Progenitor cell of endocrine pancreas (in vitro differentiated cells): ENCODE results near the gene CFHR3. TPM values are rescaled to one million over a fixed set of nuclear protein-coding genes. Genes with fewer than 3 reads are reported as not detected.

ENCODE experiments used
- DNase-seq: peaks from one replicate; pipeline ENCODE4 v3.0.0; 2021; ENCODE audit warnings: low spot score; ENCODE audit not compliant: unreplicated experiment
- H3K27ac Mint-ChIP-seq: 2 replicates; pipeline ENCODE4 v1.8.0; 2021; ENCODE audit warnings: mild to moderate bottlenecking, moderate library complexity, mixed read lengths
- H3K27me3 Mint-ChIP-seq: 2 replicates; pipeline ENCODE4 v1.8.0; 2021; ENCODE audit warnings: mixed read lengths
- H3K36me3 Mint-ChIP-seq: 2 replicates; pipeline ENCODE4 v1.8.0; 2022; ENCODE audit warnings: mixed read lengths; ENCODE audit not compliant: insufficient read depth
- H3K4me1 Mint-ChIP-seq: 2 replicates; pipeline ENCODE4 v1.8.0; 2021; ENCODE audit warnings: low read depth, mixed read lengths
- H3K4me3 Mint-ChIP-seq: 2 replicates; pipeline ENCODE4 v1.8.0; 2021; ENCODE audit warnings: low read depth, mild to moderate bottlenecking, moderate library complexity, mixed read lengths
- H3K9me3 Mint-ChIP-seq: 2 replicates; pipeline ENCODE4 v1.8.0; 2021; ENCODE audit warnings: low read depth, mixed read lengths
- long read RNA-seq: library from polyadenylated mRNA; unstranded; transcript quantifications from one replicate; pipeline ENCODE4 v2.0.0, GENCODE V29; 2020
- total RNA-seq: library from RNA; stranded (reverse); gene quantifications from 2 replicates; pipeline ENCODE4 v1.2.1, GENCODE V29; 2021
- TF ChIP-seq, protein P1 (sequence below): fragments of 200-600 bp; sonication (generic); IDR thresholded peaks from one replicate; pipeline ENCODE4 v1.5.0; 2021; ENCODE audit warnings: antibody characterized with exemption, mild to moderate bottlenecking; ENCODE audit not compliant: unreplicated experiment

CFHR3 gene
- 0.31 and 0.55 TPM in 2 replicates for total RNA-seq
- long read RNA-seq, partial matches to known transcripts: 0 of 1 reads
- long read RNA-seq, other reads (novel, unspliced or antisense): 1 of 1 reads

DNA sequence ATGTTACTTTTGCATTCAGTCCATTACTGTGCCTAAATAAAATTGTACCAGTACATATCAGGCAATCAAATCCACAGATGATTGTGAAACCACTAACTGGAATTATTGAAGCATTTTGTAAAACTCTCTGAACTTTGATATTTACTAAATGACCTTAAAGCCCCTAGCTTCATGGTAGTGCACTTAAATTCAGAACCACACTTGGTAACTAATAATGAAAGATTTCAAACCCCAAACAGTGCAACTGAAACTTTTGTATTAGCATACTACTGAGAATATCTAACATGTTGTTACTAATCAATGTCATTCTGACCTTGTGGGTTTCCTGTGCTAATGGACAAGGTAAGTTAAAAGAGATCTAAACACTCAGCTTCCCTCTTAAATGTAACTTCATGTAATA is at the start of gene CFHR3:
Gene CFHR3, plus strand, starts transcription at position 238 of the 400 bp plus-strand sequence. Its CDS starts 47 bp downstream, at position 285.
- Mint-ChIP-seq H3K36me3 (no peaks in the 10 kb centered on the region), H3K27ac (no peak within 1 kb of the TSS), H3K9me3 (no peaks in the 10 kb centered on the region), H3K4me3 (no peak within 1 kb of the TSS), H3K4me1 (no peaks in the 10 kb centered on the region), H3K27me3 (no peaks in the 10 kb centered on the region)
- DNase-seq: no peak
- TF ChIP-seq, protein P1, sequence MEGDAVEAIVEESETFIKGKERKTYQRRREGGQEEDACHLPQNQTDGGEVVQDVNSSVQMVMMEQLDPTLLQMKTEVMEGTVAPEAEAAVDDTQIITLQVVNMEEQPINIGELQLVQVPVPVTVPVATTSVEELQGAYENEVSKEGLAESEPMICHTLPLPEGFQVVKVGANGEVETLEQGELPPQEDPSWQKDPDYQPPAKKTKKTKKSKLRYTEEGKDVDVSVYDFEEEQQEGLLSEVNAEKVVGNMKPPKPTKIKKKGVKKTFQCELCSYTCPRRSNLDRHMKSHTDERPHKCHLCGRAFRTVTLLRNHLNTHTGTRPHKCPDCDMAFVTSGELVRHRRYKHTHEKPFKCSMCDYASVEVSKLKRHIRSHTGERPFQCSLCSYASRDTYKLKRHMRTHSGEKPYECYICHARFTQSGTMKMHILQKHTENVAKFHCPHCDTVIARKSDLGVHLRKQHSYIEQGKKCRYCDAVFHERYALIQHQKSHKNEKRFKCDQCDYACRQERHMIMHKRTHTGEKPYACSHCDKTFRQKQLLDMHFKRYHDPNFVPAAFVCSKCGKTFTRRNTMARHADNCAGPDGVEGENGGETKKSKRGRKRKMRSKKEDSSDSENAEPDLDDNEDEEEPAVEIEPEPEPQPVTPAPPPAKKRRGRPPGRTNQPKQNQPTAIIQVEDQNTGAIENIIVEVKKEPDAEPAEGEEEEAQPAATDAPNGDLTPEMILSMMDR: no peak

DNA sequence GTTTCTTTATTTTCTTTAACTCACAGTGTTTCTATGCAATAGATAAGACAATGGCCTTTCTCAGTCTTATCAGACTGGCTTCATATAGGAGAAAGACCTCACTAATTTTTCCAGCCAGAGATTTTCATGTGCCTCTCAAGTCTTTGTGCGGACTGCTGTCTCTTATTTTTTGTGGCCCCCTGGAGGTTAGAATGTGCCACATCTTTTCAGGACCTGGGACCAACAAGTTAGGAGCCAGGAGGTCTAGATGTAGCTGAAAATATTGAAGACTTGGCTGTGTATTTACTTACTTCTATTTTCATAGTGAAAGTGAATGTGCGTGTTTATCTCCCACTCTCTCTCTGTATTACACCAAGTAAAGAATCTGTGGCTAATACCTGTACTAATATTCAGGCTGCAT is 42.1 kb upstream of the CFHR3 start:
- TF ChIP-seq, protein P1: peak; percentile 40
- no peaks in the 10 kb centered on the region for H3K36me3 Mint-ChIP-seq
- peaks cover 3% of the 10 kb centered on the region for H3K27me3 Mint-ChIP-seq
- H3K4me1 Mint-ChIP-seq: no peaks in the 10 kb centered on the region
- no peak for DNase-seq
- peaks cover 5% of the 10 kb centered on the region for H3K9me3 Mint-ChIP-seq
- no peak overlapping the region for H3K27ac Mint-ChIP-seq
- no peak overlapping the region for H3K4me3 Mint-ChIP-seq

DNA sequence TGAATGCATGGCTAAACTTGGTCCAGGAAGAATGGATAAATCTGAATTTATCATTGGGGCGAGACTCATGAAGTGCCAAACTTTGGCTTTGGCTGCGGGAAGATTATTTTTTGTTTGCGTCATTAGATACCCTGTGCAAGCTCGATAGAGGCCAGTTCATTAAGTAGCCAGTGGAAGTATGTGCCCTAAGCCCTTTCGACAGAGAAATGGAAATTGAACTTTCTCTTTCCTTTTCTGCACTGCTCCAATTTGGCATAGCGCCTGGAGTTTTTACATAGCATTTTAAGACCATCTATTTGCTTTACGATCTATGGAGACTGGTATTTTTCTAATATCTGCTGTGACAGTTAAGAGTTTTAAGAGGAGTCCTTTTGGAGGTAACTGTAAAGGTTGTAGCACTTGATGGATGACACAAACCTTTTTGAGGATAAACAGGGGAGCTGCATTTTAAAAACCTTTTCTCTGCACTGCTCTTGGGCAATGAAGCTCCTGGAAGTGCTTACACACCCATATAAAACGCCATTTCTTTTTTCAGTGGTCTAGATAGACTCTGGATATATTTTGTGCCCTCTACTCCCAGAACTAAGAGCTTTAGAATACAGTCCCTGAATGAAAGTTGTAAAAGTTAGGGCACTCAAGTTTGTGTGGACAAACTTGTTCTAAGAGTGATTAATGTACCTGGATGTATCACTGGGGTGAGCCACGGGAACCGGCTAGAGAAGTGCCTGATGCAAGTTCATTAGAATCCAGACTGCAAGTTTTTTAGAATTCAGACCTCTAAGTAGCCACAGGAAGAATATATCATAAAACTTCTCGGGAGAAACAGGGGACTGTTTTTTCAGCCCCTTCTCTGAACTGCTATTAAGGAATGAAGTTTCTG is 41.3 kb upstream of the CFHR3 start:
- Mint-ChIP-seq H3K9me3 (peaks cover 9% of the 10 kb centered on the region), H3K27me3 (peaks cover 3% of the 10 kb centered on the region), H3K4me3 (no peak overlapping the region), H3K27ac (no peak overlapping the region), H3K4me1 (no peaks in the 10 kb centered on the region), H3K36me3 (no peaks in the 10 kb centered on the region)
- DNase-seq: no peak
- TF ChIP-seq, protein P1: no peak

DNA sequence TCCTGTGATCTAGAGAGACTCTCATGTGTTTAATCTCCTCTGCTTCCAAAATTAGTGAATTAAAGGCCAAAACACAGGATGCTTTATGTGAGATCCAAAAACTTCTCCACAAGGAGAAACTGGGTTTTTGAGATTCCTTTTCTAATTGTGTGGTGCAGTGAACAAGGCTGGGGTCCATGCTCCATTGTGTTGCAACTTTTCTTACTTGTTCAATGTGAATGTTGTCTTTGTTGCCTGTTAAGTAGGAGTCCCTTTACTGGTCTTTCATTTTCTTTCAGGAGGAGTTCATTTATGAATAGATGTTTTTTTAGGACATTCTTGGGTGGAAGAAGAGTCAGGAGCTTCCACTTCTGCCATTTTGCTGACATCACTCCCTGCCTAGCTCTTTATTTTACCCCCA is 40.6 kb upstream of the CFHR3 start:
- Mint-ChIP-seq H3K4me3 (no peak overlapping the region), H3K9me3 (peaks cover 9% of the 10 kb centered on the region)
- TF ChIP-seq, protein P1: no peak

DNA sequence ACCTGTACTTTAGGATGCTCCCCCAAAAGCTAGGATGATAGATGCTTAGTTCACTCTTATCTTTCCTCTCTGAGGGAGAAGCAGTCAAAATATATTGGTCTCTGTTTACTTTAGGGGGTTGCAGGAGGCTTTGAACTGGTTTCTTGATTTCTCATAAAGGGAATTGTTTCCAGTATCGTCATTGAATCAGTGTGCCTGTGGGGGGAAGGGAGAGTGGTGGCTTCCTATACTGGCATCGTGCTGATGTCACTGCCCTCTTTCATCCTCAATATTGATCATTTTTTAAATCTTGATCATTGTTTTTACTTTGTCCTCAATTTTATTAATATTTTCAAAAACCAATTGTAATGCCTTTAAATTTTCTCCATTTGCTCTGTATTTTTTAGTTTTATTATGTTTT is 40.2 kb upstream of the CFHR3 start:
- TF ChIP-seq, protein P1: no peak
- H3K4me3 Mint-ChIP-seq: no peak overlapping the region
- H3K36me3 Mint-ChIP-seq: peaks cover 2% of the 10 kb centered on the region
- H3K4me1 Mint-ChIP-seq: no peaks in the 10 kb centered on the region
- H3K9me3 Mint-ChIP-seq: peaks cover 13% of the 10 kb centered on the region
- peaks cover 3% of the 10 kb centered on the region for H3K27me3 Mint-ChIP-seq
- DNase-seq: no peak
- H3K27ac Mint-ChIP-seq: no peak overlapping the region

More for the DNA sequence above, 40.6 kb upstream of the CFHR3 start:
- H3K27ac Mint-ChIP-seq: no peak overlapping the region
- H3K36me3 Mint-ChIP-seq: no peaks in the 10 kb centered on the region
- H3K27me3 Mint-ChIP-seq: peaks cover 3% of the 10 kb centered on the region
- no peak for DNase-seq
- H3K4me1 Mint-ChIP-seq: no peaks in the 10 kb centered on the region
